Nephron progenitor cell (in vitro differentiated cells): Measurements from ENCODE around the gene COL4A2.

Experiments
- DNase-seq: peaks from one replicate; pipeline ENCODE4 v3.0.0; 2021
- H3K27ac Mint-ChIP-seq: 2 replicates; pipeline ENCODE4 v1.8.0; 2021; ENCODE audit warnings: mild to moderate bottlenecking, moderate library complexity, mixed read lengths
- H3K27me3 Mint-ChIP-seq: 2 replicates; pipeline ENCODE4 v1.8.0; 2021; ENCODE audit warnings: mild to moderate bottlenecking, low read depth, mixed read lengths; ENCODE audit not compliant: poor library complexity
- H3K36me3 Mint-ChIP-seq: 2 replicates; pipeline ENCODE4 v1.8.0; 2021; ENCODE audit warnings: low read depth, mixed read lengths
- H3K4me1 Mint-ChIP-seq: 2 replicates; pipeline ENCODE4 v1.8.0; 2021; ENCODE audit warnings: mixed read lengths
- H3K4me3 Mint-ChIP-seq: 2 replicates; pipeline ENCODE4 v1.8.0; 2021; ENCODE audit warnings: mild to moderate bottlenecking, moderate library complexity, mixed read lengths
- H3K9me3 Mint-ChIP-seq: 2 replicates; pipeline ENCODE4 v1.8.0; 2021; ENCODE audit warnings: mild to moderate bottlenecking, moderate library complexity, mixed read lengths
- CTCF ChIP-seq: fragments of 200-600 bp; sonication (generic); IDR thresholded peaks from 2 replicates; pipeline ENCODE4 v1.5.0; 2021; ENCODE audit warnings: antibody characterized with exemption

The COL4A2 gene

GRCh38 chr13:110516500-110516899 is 209.4 kb downstream of the COL4A2 start:
- H3K27ac Mint-ChIP-seq: no peak overlapping the region
- H3K36me3 Mint-ChIP-seq: peaks cover 35% of the 10 kb centered on the region
- no peak for DNase-seq
- no peaks in the 10 kb centered on the region for H3K9me3 Mint-ChIP-seq
- peaks cover 11% of the 10 kb centered on the region for H3K4me1 Mint-ChIP-seq
- H3K27me3 Mint-ChIP-seq: peaks cover 13% of the 10 kb centered on the region
- no peak overlapping the region for H3K4me3 Mint-ChIP-seq
- TF ChIP-seq CTCF: no peak

- Mint-ChIP-seq H3K27ac (no peak overlapping the region), H3K4me1 (peaks cover 14% of the 10 kb centered on the region), H3K27me3 (peaks cover 13% of the 10 kb centered on the region), H3K9me3 (no peaks in the 10 kb centered on the region), H3K4me3 (no peak overlapping the region), H3K36me3 (peaks cover 29% of the 10 kb centered on the region)
- DNase-seq: no peak
- no peak for TF ChIP-seq CTCF
Measured at GRCh38 chr13:110517505-110518225, 210.6 kb downstream of the COL4A2 start.

- DNase-seq: no peak
- peaks cover 13% of the 10 kb centered on the region for H3K27me3 Mint-ChIP-seq
- H3K36me3 Mint-ChIP-seq: peaks cover 24% of the 10 kb centered on the region
- H3K4me1 Mint-ChIP-seq: peaks cover 19% of the 10 kb centered on the region
- no peak overlapping the region for H3K27ac Mint-ChIP-seq
- no peak overlapping the region for H3K4me3 Mint-ChIP-seq
- TF ChIP-seq CTCF: no peak
- no peaks in the 10 kb centered on the region for H3K9me3 Mint-ChIP-seq
Measured at GRCh38 chr13:110518226-110518525, 211.1 kb downstream of the COL4A2 start.

GRCh38 chr13:110518571-110518970 is 211.5 kb downstream of the COL4A2 start:
- no peak overlapping the region for H3K4me3 Mint-ChIP-seq
- H3K9me3 Mint-ChIP-seq: no peaks in the 10 kb centered on the region

GRCh38 chr13:110519046-110519445 is 212.0 kb downstream of the COL4A2 start:
- TF ChIP-seq CTCF: no peak
- Mint-ChIP-seq H3K36me3 (peaks cover 15% of the 10 kb centered on the region), H3K4me3 (no peak overlapping the region), H3K4me1 (peaks cover 20% of the 10 kb centered on the region), H3K27ac (no peak overlapping the region), H3K27me3 (peaks cover 16% of the 10 kb centered on the region), H3K9me3 (no peaks in the 10 kb centered on the region)
- DNase-seq: no peak

More at GRCh38 chr13:110518571-110518970, 211.5 kb downstream of the COL4A2 start:
- no peak for DNase-seq
- Mint-ChIP-seq H3K4me1 (peaks cover 20% of the 10 kb centered on the region), H3K27me3 (peaks cover 16% of the 10 kb centered on the region), H3K27ac (no peak overlapping the region), H3K36me3 (peaks cover 20% of the 10 kb centered on the region)
- TF ChIP-seq CTCF: no peak

- H3K27me3 Mint-ChIP-seq: peaks cover 16% of the 10 kb centered on the region
- no peak for TF ChIP-seq CTCF
- peaks cover 11% of the 10 kb centered on the region for H3K36me3 Mint-ChIP-seq
- H3K9me3 Mint-ChIP-seq: no peaks in the 10 kb centered on the region
- H3K4me3 Mint-ChIP-seq: no peak overlapping the region
- H3K4me1 Mint-ChIP-seq: peaks cover 23% of the 10 kb centered on the region
- no peak overlapping the region for H3K27ac Mint-ChIP-seq
- no peak for DNase-seq
Measured at GRCh38 chr13:110519506-110519905, 212.4 kb downstream of the COL4A2 start.
